K562 (cell line): ENCODE data around the gene LTK. TPM values are rescaled to one million over a fixed set of nuclear protein-coding genes. Genes with fewer than 3 reads are reported as not detected.

ENCODE experiments used
- ATF7 ChIP-seq: fragments of 450-650 bp; IDR thresholded peaks from 2 replicates; pipeline ENCODE4 v1.7.1; 2014; ENCODE audit warnings: mild to moderate bottlenecking, moderate library complexity
- CSDE1 ChIP-seq, 2 experiments: fragments of 450-650 bp; IDR thresholded peaks; 2 replicates each; pipeline ENCODE4 v1.6.1; 2016; ENCODE audit warnings: mild to moderate bottlenecking in 1 of 2
- ESRRB ChIP-seq: fragments of 250-450 bp; sonication (Bioruptor Pico); IDR thresholded peaks from 2 replicates; pipeline ENCODE4 v1.5.0; 2020; ENCODE audit warnings: mild to moderate bottlenecking, moderate library complexity, borderline replicate concordance
- ETV1 ChIP-seq: fragments of 450-650 bp; conservative IDR thresholded peaks from 2 replicates; pipeline ENCODE4 v1.6.1; 2016; ENCODE audit warnings: missing genetic modification characterization, control low read depth, low read depth, missing compliant biosample characterization
- FOXO4 ChIP-seq: fragments of 450-650 bp; formaldehyde crosslinking; IDR thresholded peaks from 2 replicates; pipeline ENCODE4 v1.4.0; 2020; ENCODE audit warnings: mild to moderate bottlenecking, moderate library complexity
- HNRNPLL ChIP-seq: fragments of 200-400 bp; formaldehyde crosslinking; IDR thresholded peaks from 2 replicates; pipeline ENCODE4 v1.6.1; 2017; ENCODE audit warnings: low read length, low read depth, mild to moderate bottlenecking; ENCODE audit not compliant: poor library complexity, severe bottlenecking
- HSF4 ChIP-seq: fragments of 250-450 bp; sonication (Bioruptor Pico); IDR thresholded peaks from 2 replicates; pipeline ENCODE4 v2.1.2; 2022; ENCODE audit warnings: mild to moderate bottlenecking, moderate library complexity, borderline replicate concordance
- PRMT5 ChIP-seq: sonication (generic); formaldehyde crosslinking; IDR thresholded peaks from 2 replicates; pipeline ENCODE4 v1.5.0; 2020; ENCODE audit warnings: missing genetic modification reagents
- TOE1 ChIP-seq, 2 experiments: fragments of 450-650 bp in 1 of 2; sonication (generic) in 1 of 2; formaldehyde crosslinking in 1 of 2; IDR thresholded peaks; 2 replicates each; pipeline versions ENCODE4 v1.7.1 to v1.8.0; 2016 to 2022; ENCODE audit warnings: borderline replicate concordance in 2 of 2, mild to moderate bottlenecking in 2 of 2, antibody characterized with exemption in 1 of 2, inconsistent platforms in 1 of 2, low read depth in 1 of 2, missing genetic modification reagents in 1 of 2, moderate library complexity in 1 of 2
- USF1 ChIP-seq: sonication (generic); formaldehyde crosslinking; IDR thresholded peaks from 2 replicates; pipeline ENCODE4 v1.9.0; 2022; ENCODE audit warnings: mild to moderate bottlenecking, missing genetic modification reagents
- ZNF133 ChIP-seq: fragments of 250-450 bp; sonication (Bioruptor Pico); IDR thresholded peaks from 2 replicates; pipeline ENCODE4 v1.4.0; 2020; ENCODE audit warnings: mild to moderate bottlenecking
- ZNF197 ChIP-seq: fragments of 200-800 bp; sonication (Bioruptor generic); IDR thresholded peaks from 2 replicates; pipeline ENCODE4 v1.6.1; 2016; ENCODE audit warnings: low read depth, missing genetic modification characterization, missing compliant biosample characterization
- polyA plus RNA-seq, 8 experiments: library from polyadenylated mRNA; depleted of rRNA in 4 of 8; stranded (reverse) in 5 of 8; unstranded in 3 of 8; fragments of >200 nt; fragmentation: Nextera tagmentation in 2 of 8; fragmentation: Illumina TruSeq in 1 of 8; extraction: Ambion mirVana in 2 of 8; extraction: Trizol in 1 of 8; gene quantifications; 2 replicates each; pipeline versions ENCODE4 v1.2.1 to v1.2.3, GENCODE V29; 2011 to 2014; ENCODE audit warnings: inconsistent platforms in 1 of 8, missing spikeins in 1 of 8
- total RNA-seq, 7 experiments: library from RNA; depleted of rRNA in 6 of 7; stranded (reverse); fragments of >200 nt in 6 of 7; fragmentation: Illumina TruSeq in 2 of 7; extraction: Trizol in 2 of 7; gene quantifications; 2 replicates each; pipeline versions ENCODE4 v1.2.1 to v1.2.3, GENCODE V29; 2011 to 2021; ENCODE audit warnings: low replicate concordance in 1 of 7
- TF ChIP-seq, protein P1 (sequence below): fragments of 250-450 bp; sonication (Bioruptor Pico); IDR thresholded peaks from 2 replicates; pipeline ENCODE4 v1.6.1; 2021; ENCODE audit warnings: mild to moderate bottlenecking
- TF ChIP-seq, protein P2 (sequence below): fragments of 450-650 bp; IDR thresholded peaks from 2 replicates; pipeline ENCODE4 v1.7.0; 2016; ENCODE audit warnings: borderline replicate concordance
- TF ChIP-seq, protein P3 (sequence below): fragments of 450-650 bp; formaldehyde crosslinking; IDR thresholded peaks from 2 replicates; pipeline ENCODE4 v1.4.0; 2020; ENCODE audit warnings: mild to moderate bottlenecking, mixed read lengths
- TF ChIP-seq, protein P4 (sequence below), 2 experiments: IDR thresholded peaks in 1 of 2; conservative IDR thresholded peaks in 1 of 2; 2 replicates each; pipeline ENCODE4 v1.6.1; 2016; ENCODE audit warnings: low read depth in 2 of 2, mild to moderate bottlenecking in 1 of 2, missing compliant biosample characterization in 1 of 2, missing genetic modification characterization in 1 of 2, moderate library complexity in 1 of 2

Gene LTK
- total and polyA plus RNA-seq, 9 of the 15 experiments (the other 6 are each of a cell fraction or from before 2014, with no cell fraction given) = 0.25 to 4.4 (median 1.8) TPM

- TF ChIP-seq FOXO4 (no peak), ATF7 (0 out of 2 replicates have a peak, but pooled peaks have one; percentile 61), HSF4 (CRISPR knock-in tag) (no peak), TOE1 (IDR thresholded peaks at IDR 0.05; ENCODE audit: borderline replicate concordance) (0 out of 2 replicates have a peak, but pooled peaks have one; percentile 30), TOE1 (CRISPR knock-in tag; IDR thresholded peaks at IDR 0.05; ENCODE audit: borderline replicate concordance, low read depth) (no peak), ZNF133 (CRISPR knock-in tag) (no peak), CSDE1 (IDR thresholded peaks at IDR 0.05) (no peak), ESRRB (no peak), ZNF197 (no peak), PRMT5 (CRISPR knock-in tag) (no peak), USF1 (CRISPR knock-in tag) (peak; percentile 39; the same call in 1 of the 2 replicates), ETV1 (tag) (no peak; the same call in 1 of the 2 replicates), HNRNPLL (peak; percentile 34)
- TF ChIP-seq, protein P1, sequence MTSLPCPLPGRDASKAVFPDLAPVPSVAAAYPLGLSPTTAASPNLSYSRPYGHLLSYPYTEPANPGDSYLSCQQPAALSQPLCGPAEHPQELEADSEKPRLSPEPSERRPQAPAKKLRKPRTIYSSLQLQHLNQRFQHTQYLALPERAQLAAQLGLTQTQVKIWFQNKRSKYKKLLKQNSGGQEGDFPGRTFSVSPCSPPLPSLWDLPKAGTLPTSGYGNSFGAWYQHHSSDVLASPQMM (CRISPR knock-in tag) = no peak
- TF ChIP-seq, protein P2, sequence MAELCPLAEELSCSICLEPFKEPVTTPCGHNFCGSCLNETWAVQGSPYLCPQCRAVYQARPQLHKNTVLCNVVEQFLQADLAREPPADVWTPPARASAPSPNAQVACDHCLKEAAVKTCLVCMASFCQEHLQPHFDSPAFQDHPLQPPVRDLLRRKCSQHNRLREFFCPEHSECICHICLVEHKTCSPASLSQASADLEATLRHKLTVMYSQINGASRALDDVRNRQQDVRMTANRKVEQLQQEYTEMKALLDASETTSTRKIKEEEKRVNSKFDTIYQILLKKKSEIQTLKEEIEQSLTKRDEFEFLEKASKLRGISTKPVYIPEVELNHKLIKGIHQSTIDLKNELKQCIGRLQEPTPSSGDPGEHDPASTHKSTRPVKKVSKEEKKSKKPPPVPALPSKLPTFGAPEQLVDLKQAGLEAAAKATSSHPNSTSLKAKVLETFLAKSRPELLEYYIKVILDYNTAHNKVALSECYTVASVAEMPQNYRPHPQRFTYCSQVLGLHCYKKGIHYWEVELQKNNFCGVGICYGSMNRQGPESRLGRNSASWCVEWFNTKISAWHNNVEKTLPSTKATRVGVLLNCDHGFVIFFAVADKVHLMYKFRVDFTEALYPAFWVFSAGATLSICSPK = no peak
- TF ChIP-seq, protein P3, sequence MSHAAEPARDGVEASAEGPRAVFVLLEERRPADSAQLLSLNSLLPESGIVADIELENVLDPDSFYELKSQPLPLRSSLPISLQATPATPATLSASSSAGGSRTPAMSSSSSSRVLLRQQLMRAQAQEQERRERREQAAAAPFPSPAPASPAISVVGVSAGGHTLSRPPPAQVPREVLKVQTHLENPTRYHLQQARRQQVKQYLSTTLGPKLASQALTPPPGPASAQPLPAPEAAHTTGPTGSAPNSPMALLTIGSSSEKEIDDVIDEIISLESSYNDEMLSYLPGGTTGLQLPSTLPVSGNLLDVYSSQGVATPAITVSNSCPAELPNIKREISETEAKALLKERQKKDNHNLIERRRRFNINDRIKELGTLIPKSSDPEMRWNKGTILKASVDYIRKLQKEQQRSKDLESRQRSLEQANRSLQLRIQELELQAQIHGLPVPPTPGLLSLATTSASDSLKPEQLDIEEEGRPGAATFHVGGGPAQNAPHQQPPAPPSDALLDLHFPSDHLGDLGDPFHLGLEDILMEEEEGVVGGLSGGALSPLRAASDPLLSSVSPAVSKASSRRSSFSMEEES = no peak
- TF ChIP-seq, protein P4, sequence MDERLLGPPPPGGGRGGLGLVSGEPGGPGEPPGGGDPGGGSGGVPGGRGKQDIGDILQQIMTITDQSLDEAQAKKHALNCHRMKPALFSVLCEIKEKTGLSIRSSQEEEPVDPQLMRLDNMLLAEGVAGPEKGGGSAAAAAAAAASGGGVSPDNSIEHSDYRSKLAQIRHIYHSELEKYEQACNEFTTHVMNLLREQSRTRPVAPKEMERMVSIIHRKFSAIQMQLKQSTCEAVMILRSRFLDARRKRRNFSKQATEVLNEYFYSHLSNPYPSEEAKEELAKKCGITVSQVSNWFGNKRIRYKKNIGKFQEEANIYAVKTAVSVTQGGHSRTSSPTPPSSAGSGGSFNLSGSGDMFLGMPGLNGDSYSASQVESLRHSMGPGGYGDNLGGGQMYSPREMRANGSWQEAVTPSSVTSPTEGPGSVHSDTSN (CRISPR knock-in tag; IDR thresholded peaks at IDR 0.05; ENCODE audit: low read depth) = no peak
- TF ChIP-seq, protein P4 (tag; conservative IDR thresholded peaks at IDR 0.05; ENCODE audit: low read depth) = no peak
Measured at GRCh38 chr15:41495736-41496599, 17.7 kb downstream of the LTK start (continued).
